ENCODE data around the gene SUOX.
A peak's percentile ranks its signal among the peaks of the same experiment; 100 is the strongest.
"Not testable (repeated sequence)": the region's sequence is repeated elsewhere in the genome, so short reads cannot be mapped to it uniquely, and the experiment has no call there.

SUOX gene

DNA sequence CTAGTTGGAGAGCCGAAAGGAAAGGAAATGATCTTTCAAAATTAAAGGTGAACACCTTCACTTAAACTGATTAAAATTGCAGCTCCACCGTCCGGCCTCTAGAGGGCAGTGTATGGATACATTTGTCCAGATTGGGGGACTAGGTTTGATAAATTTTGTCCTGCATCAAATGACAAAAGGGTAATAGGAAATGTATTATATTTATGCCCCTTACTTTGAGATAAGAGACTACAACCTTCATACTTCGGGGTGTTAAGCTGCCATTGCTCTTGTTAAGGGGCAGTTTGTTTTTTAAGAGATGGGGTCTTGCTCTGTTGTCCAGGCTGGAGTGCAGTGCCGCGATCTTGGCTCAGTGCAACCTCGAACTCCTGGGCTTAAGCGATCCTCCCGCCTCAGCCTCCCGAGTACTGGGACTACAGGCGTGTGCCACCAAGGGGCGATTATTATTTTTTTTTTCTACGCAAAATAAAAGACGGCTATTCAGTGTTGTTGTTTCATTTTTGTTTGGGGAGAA lies 818 bp upstream of the SUOX start:
- TF ChIP-seq, protein P1, sequence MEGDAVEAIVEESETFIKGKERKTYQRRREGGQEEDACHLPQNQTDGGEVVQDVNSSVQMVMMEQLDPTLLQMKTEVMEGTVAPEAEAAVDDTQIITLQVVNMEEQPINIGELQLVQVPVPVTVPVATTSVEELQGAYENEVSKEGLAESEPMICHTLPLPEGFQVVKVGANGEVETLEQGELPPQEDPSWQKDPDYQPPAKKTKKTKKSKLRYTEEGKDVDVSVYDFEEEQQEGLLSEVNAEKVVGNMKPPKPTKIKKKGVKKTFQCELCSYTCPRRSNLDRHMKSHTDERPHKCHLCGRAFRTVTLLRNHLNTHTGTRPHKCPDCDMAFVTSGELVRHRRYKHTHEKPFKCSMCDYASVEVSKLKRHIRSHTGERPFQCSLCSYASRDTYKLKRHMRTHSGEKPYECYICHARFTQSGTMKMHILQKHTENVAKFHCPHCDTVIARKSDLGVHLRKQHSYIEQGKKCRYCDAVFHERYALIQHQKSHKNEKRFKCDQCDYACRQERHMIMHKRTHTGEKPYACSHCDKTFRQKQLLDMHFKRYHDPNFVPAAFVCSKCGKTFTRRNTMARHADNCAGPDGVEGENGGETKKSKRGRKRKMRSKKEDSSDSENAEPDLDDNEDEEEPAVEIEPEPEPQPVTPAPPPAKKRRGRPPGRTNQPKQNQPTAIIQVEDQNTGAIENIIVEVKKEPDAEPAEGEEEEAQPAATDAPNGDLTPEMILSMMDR (conservative IDR thresholded peaks at IDR 0.05; ENCODE audit: low read depth, low read length) = peak; percentile 85
- DNase-seq (ENCODE audit: low read depth) = peak; percentile 82
- peak overlapping the region; percentile 72 for H3K4me3 ChIP-seq (ENCODE audit: low read depth, low read length)

DNA sequence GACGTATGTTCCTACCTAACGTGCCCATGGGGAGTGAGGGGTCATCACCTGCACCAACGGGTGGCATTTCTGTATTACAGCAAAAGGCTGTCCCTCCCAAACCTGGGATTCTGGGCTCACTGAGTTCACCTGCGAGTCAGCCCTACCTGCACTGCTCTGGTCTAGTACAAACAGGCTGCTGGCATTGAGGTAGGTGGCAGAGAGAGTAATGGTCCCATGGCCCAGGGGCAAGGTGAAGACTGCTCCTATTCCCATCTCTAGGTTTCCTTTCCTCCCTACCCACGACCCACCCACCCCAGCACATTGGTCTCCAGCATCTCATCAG lies 421 bp downstream of the SUOX start:
- peak overlapping the region; percentile 72 for H3K4me3 ChIP-seq (ENCODE audit: low read depth, low read length)
- DNase-seq (ENCODE audit: low read depth) = no peak
- TF ChIP-seq, protein P1 (conservative IDR thresholded peaks at IDR 0.05; ENCODE audit: low read depth, low read length) = no peak

DNA sequence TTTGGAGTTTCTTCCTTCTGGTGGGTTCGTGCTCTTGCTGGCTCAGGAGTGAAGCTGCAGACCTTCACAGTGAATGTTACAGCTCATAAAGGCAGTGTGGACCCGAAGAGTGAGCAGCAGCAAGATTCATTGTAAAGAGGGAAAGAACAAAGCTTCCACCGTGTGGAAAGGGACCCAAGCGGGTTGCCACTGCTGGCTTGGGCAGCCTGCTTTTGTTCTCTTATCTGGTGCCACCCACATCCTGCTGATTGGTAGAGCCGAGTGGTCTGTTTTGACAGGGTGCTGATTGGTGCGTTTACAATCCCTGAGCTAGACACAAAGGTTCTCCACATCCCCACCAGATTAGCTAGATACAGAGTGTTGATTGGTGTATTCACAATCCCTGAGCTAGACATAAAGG lies 2.4 kb downstream of the SUOX start:
- DNase-seq (ENCODE audit: low read depth) = not testable (repeated sequence)

DNA sequence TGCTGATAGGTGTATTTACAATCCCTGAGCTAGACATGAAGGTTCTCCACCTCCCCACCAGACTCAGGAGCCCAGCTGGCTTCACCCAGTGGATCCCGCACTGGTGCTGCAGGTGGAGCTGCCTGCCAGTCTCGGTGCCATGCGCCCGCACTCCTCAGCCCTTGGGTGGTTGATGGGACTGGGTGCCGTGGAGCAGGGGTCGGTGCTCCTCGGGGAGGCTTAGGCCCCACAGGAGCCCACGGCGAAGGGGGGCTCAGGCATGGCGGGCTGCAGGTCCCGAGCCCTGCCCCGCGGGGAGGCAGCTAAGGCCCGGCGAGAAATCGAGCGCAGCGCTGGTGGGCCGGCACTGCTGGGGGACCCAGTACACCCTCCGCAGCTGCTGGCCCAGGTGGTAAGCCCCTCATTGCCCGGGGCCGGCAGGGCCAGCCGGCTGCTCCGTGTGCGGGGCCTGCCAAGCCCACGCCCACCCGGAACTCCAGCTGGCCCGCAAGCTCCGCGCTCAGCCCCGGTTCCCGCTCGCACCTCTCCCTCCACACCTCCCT lies 3.0 kb downstream of the SUOX start:
- DNase-seq (ENCODE audit: low read depth); H3K4me3 ChIP-seq (ENCODE audit: low read depth, low read length): not testable (repeated sequence)

More for the DNA sequence above, 2.4 kb downstream of the SUOX start:
- H3K4me3 ChIP-seq (ENCODE audit: low read depth, low read length) = not testable (repeated sequence)

DNA sequence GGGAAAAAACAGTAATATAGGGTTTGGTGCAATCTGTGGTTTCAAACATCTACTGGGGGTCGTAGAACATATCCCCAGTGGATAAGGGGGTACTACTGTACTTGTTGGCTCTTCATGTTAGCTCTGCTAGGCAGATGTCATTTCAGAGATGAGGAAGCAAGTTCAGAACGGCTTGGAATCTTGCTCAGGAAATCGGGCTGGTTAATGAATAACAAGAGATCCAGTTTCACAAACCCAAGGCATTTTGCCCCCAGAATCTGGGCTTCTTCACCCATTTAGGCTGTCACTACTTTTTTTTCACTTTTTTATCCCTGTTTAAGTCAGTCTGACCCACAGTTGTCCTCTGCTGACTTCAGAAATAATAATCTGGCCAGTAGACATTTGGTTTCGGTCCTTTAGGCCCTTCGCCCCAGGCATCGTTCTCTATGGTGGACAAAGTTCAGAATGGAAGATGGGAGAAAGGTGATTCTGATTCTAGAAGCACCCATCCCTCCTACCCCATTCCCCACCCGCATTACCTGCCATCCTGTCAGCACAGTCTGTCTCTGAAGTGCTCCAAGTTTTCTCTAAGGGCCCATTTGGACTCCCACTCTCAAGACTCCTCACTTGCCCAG lies 4.5 kb downstream of the SUOX start:
- no peak overlapping the region for H3K4me3 ChIP-seq (ENCODE audit: low read depth, low read length)
- DNase-seq (ENCODE audit: low read depth) = no peak
- TF ChIP-seq, protein P1 (conservative IDR thresholded peaks at IDR 0.05; ENCODE audit: low read depth, low read length) = no peak

GRCh38 chr12:56003376-56003775 lies 6.3 kb downstream of the SUOX start:
- not testable (repeated sequence) for DNase-seq (ENCODE audit: low read depth); H3K4me3 ChIP-seq (ENCODE audit: low read depth, low read length)

- no peak for DNase-seq (ENCODE audit: low read depth)
- TF ChIP-seq, protein P1 (conservative IDR thresholded peaks at IDR 0.05; ENCODE audit: low read depth, low read length) = no peak
- H3K4me3 ChIP-seq (ENCODE audit: low read depth, low read length) = no peak overlapping the region
Measured at GRCh38 chr12:56004211-56004610, 7.1 kb downstream of the SUOX start.

DNA sequence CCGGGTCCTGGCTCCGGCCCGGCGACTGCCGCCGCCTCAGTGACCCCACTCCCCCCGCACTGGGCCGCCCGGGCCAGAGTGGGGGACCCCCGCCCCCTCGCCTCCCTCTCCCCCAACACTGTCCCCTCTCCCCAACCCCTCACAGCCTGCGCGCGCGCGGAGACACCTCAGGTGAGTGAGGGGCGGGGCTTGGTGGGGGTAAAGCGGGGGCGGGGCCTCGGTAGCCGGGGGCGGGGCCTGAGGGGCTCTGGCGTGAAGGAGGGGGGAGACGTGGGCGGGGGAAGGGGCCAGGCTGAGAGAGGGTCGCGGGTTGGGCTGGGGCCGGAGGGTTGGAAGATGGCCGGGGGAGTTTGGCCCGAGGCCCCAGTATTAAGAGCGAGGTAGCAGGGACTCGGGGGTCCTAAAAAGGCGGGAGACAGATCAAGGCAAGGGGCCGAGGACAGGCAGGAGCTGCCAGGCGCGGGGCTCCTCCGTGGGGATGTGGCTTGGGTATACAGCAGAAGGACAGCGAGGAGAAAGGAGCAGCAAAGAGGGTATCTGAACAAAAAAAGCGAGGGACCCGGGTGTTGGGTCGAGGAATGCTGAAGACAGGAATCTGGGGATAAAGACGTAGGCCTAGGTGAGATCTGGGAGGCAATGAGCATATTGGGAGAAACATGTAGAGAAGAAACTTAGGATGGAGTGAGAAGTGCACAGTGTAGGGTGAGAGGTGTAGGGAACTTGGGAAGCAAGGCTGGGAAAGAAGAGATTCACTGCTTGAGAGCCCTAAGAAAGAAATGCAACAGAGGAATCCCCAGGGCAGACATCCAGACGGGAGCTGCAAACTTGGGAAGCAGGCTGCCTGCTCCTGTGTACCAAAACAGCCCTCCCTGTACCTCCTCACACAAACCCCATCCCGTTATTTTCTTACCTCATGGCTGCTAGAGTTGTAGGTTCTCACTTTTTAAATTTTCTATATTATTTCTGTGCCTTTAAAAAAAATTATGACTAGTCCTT lies 10.8 kb downstream of the SUOX start:
- DNase-seq (ENCODE audit: low read depth) = peak; percentile 15
- peak overlapping the region; percentile 68 for H3K4me3 ChIP-seq (ENCODE audit: low read depth, low read length)
- TF ChIP-seq, protein P1 (conservative IDR thresholded peaks at IDR 0.05; ENCODE audit: low read depth, low read length) = no peak

All from choroid plexus epithelial cell (primary cell).